IMR-90 (cell line): ENCODE data around the gene PARVB. TPM values are rescaled to one million over a fixed set of nuclear protein-coding genes. Genes with fewer than 3 reads are reported as not detected.
A peak's percentile ranks its signal among the peaks of the same experiment; 100 is the strongest.

Experiments used
- ATAC-seq: fragments of 200-7000 bp; cut with Tn5 transposase; 2 replicates; pipeline ENCODE4 v1.9.1; 2020; ENCODE audit warnings: low read depth, mild to moderate bottlenecking, moderate library complexity
- BruUV-seq: library from RNA; stranded (reverse); fragments of 400-500 nt; replicated peaks from 2 replicates; lab custom pipeline; 2021; lab: Mats Ljungman, UMichigan
- CTCF ChIA-PET: fragments of 300-600 bp; formaldehyde crosslinking; extraction: SDS; loops from one replicate; lab custom pipeline; 2021; ENCODE audit warnings: antibody characterized with exemption; lab: Yijun Ruan, JAX
- POLR2A ChIA-PET: fragments of 300-600 bp; sonication (Branson Sonifier 250); formaldehyde crosslinking; loops from one replicate; lab custom pipeline; 2022; ENCODE audit warnings: antibody characterized with exemption; ENCODE audit not compliant: unreplicated experiment; lab: Charles Lee
- DNase-seq: peaks from one replicate; pipeline ENCODE4 v3.0.0; 2013
- H2AFZ ChIP-seq: replicated peaks from 2 replicates; pipeline ENCODE3; 2013; ENCODE audit warnings: low read length, mild to moderate bottlenecking; ENCODE audit not compliant: poor library complexity
- H2AK5ac ChIP-seq: 2 replicates; pipeline ENCODE4 v1.6.1; 2013; ENCODE audit warnings: low read depth, low read length, inconsistent platforms
- H2AK9ac ChIP-seq: replicated peaks from 2 replicates; pipeline ENCODE3; 2013; ENCODE audit warnings: mild to moderate bottlenecking, low read depth, low read length, moderate library complexity; ENCODE audit not compliant: poor library complexity
- H2BK120ac ChIP-seq: 2 replicates; pipeline ENCODE4 v1.6.1; 2013; ENCODE audit warnings: low read depth, low read length, inconsistent platforms
- H2BK15ac ChIP-seq: 3 replicates; pipeline ENCODE4 v1.6.1; 2013; ENCODE audit warnings: low read depth, low read length, inconsistent platforms
- H2BK20ac ChIP-seq: 2 replicates; pipeline ENCODE4 v1.6.1; 2013; ENCODE audit warnings: low read depth, mild to moderate bottlenecking, inconsistent platforms, low read length, moderate library complexity
- H2BK5ac ChIP-seq: 2 replicates; pipeline ENCODE4 v1.6.1; 2013; ENCODE audit warnings: mild to moderate bottlenecking, low read depth, low read length, inconsistent platforms; ENCODE audit not compliant: poor library complexity, severe bottlenecking
- H3K14ac ChIP-seq: replicated peaks from 2 replicates; pipeline ENCODE4 v1.6.1; 2013; ENCODE audit warnings: low read depth, low read length, inconsistent platforms
- H3K18ac ChIP-seq: 2 replicates; pipeline ENCODE4 v1.6.1; 2013; ENCODE audit warnings: low read depth, low read length, control low read depth
- H3K23ac ChIP-seq: 2 replicates; pipeline ENCODE4 v1.6.1; 2013; ENCODE audit warnings: low read depth, low read length, inconsistent platforms
- H3K27ac ChIP-seq: 2 replicates; pipeline ENCODE4 v1.5.1; 2013; ENCODE audit warnings: mild to moderate bottlenecking, control low read depth, low read length; ENCODE audit not compliant: insufficient read depth
- H3K27me3 ChIP-seq: 2 replicates; pipeline ENCODE4 v1.6.1; 2013; ENCODE audit warnings: low read length; ENCODE audit not compliant: control insufficient read depth, insufficient read depth
- H3K36me3 ChIP-seq: 2 replicates; pipeline ENCODE4 v1.6.1; 2013; ENCODE audit warnings: low read length, mixed read lengths; ENCODE audit not compliant: control insufficient read depth, insufficient read depth
- H3K4ac ChIP-seq: 2 replicates; pipeline ENCODE4 v1.6.1; 2013; ENCODE audit warnings: low read depth, low read length, inconsistent platforms
- H3K4me1 ChIP-seq: 2 replicates; pipeline ENCODE4 v1.6.1; 2013; ENCODE audit warnings: low read length, mixed read lengths; ENCODE audit not compliant: control insufficient read depth, insufficient read depth
- H3K4me2 ChIP-seq: 2 replicates; pipeline ENCODE4 v1.6.1; 2013; ENCODE audit warnings: low read depth, mild to moderate bottlenecking, control low read depth, low read length, moderate library complexity
- H3K4me3 ChIP-seq: 2 replicates; pipeline ENCODE4 v1.5.1; 2013; ENCODE audit warnings: low read depth, mild to moderate bottlenecking, control low read depth, low read length, moderate library complexity; ENCODE audit not compliant: insufficient read depth
- H3K56ac ChIP-seq: 2 replicates; pipeline ENCODE4 v1.6.1; 2013; ENCODE audit warnings: low read length, inconsistent platforms; ENCODE audit not compliant: insufficient read depth; ENCODE audit errors: extremely low read depth
- H3K79me1 ChIP-seq, 2 experiments: 2 replicates each; pipeline ENCODE4 v1.6.1; 2013; ENCODE audit warnings: low read length in 2 of 2, inconsistent platforms in 1 of 2, low read depth in 1 of 2
- H3K9ac ChIP-seq: 2 replicates; pipeline ENCODE4 v1.6.1; 2013; ENCODE audit warnings: low read depth, low read length, control low read depth
- H3K9me1 ChIP-seq: 2 replicates; pipeline ENCODE4 v1.6.1; 2013; ENCODE audit warnings: low read length, inconsistent platforms; ENCODE audit not compliant: insufficient read depth
- H3K9me3 ChIP-seq: 2 replicates; pipeline ENCODE4 v1.6.1; 2013; ENCODE audit warnings: low read length; ENCODE audit not compliant: control insufficient read depth, insufficient read depth
- H4K20me1 ChIP-seq: 2 replicates; pipeline ENCODE4 v1.6.1; 2013; ENCODE audit warnings: low read length, inconsistent platforms; ENCODE audit not compliant: insufficient read depth
- H4K5ac ChIP-seq: 2 replicates; pipeline ENCODE4 v1.6.1; 2013; ENCODE audit warnings: mild to moderate bottlenecking, low read depth, low read length, control low read depth
- H4K8ac ChIP-seq, 2 experiments: 2 replicates each; pipeline ENCODE4 v1.6.1; 2013; ENCODE audit warnings: low read depth in 2 of 2, low read length in 2 of 2, control low read depth in 1 of 2, inconsistent platforms in 1 of 2
- H4K91ac ChIP-seq: 2 replicates; pipeline ENCODE4 v1.6.1; 2013; ENCODE audit warnings: low read depth, low read length, inconsistent platforms; ENCODE audit not compliant: insufficient read depth
- BHLHE40 ChIP-seq: fragments of 150-350 bp; IDR thresholded peaks from 2 replicates; pipeline ENCODE4 v1.6.1; 2016; ENCODE audit warnings: mild to moderate bottlenecking, low read depth, low read length
- CEBPB ChIP-seq: IDR thresholded peaks from 2 replicates; pipeline ENCODE4 v1.6.1; 2012; ENCODE audit warnings: low read depth, low read length, improper control_type of control experiment
- FOS ChIP-seq: fragments of 150-350 bp; IDR thresholded peaks from 2 replicates; pipeline ENCODE4 v1.6.1; 2016; ENCODE audit warnings: low read depth, low read length
- MAZ ChIP-seq: IDR thresholded peaks from 2 replicates; pipeline ENCODE4 v1.6.1; 2012; ENCODE audit warnings: low read depth, mild to moderate bottlenecking, low read length, improper control_type of control experiment, moderate library complexity, borderline replicate concordance
- MXI1 ChIP-seq: IDR thresholded peaks from 2 replicates; pipeline ENCODE4 v1.6.1; 2012; ENCODE audit warnings: low read depth, mild to moderate bottlenecking, low read length, moderate library complexity, borderline replicate concordance
- NFE2L2 ChIP-seq: fragments of 150-350 bp; IDR thresholded peaks from 2 replicates; pipeline ENCODE4 v1.6.1; 2016; ENCODE audit warnings: low read depth, mild to moderate bottlenecking, low read length
- RAD21 ChIP-seq: IDR thresholded peaks from 2 replicates; pipeline ENCODE4 v1.6.1; 2012; ENCODE audit warnings: low read length, improper control_type of control experiment
- RCOR1 ChIP-seq: IDR thresholded peaks from 2 replicates; pipeline ENCODE4 v1.6.1; 2012; ENCODE audit warnings: mild to moderate bottlenecking, low read length, improper control_type of control experiment; ENCODE audit not compliant: insufficient replicate concordance
- RFX5 ChIP-seq: IDR thresholded peaks from 2 replicates; pipeline ENCODE4 v1.8.0; 2012; ENCODE audit warnings: low read depth, mild to moderate bottlenecking, low read length, moderate library complexity
- SMC3 ChIP-seq: fragments of 150-350 bp; IDR thresholded peaks from 2 replicates; pipeline ENCODE4 v1.6.1; 2016; ENCODE audit warnings: low read depth, mild to moderate bottlenecking, antibody characterized with exemption, low read length, moderate library complexity
- WGBS, 2 experiments: methylation state at CpG; one replicate each; pipeline versions ENCODE4 v1.1.5 to v1.1.7; 2013; ENCODE audit warnings: missing lambda C conversion rate in 2 of 2; ENCODE audit not compliant: insufficient read length in 1 of 2; ENCODE audit errors: extremely low coverage in 2 of 2; 5-methylcytosine and 5-hydroxymethylcytosine counted together
- dilution Hi-C: fragments of 300-500 bp; cut with HindIII; formaldehyde crosslinking; loops from one replicate; pipeline ENCODE4 v1.14.3; 2018; ENCODE audit warnings: low sequenced_read_pairs; ENCODE audit not compliant: unreplicated experiment
- in situ Hi-C: fragments of 300-500 bp; cut with MboI; formaldehyde crosslinking; loops from 3 replicates; pipeline ENCODE4 v1.14.3; 2019; ENCODE audit warnings: low sequenced_read_pairs, inconsistent platforms, mixed read lengths
- intact Hi-C: fragments of 100-400 bp; cut with micrococcal nuclease; formaldehyde crosslinking; loops from 2 replicates; pipeline ENCODE4 v1.10.0; 2022
- polyA plus RNA-seq, 3 experiments: library from polyadenylated mRNA; depleted of rRNA; stranded (reverse); fragments of >200 nt; gene quantifications; 2 replicates each; pipeline ENCODE4 v1.2.3, GENCODE V29; 2012; ENCODE audit warnings: low replicate concordance in 1 of 3
- total RNA-seq: library from RNA; depleted of rRNA; stranded (reverse); fragments of >200 nt; gene quantifications from 2 replicates; pipeline ENCODE4 v1.2.3, GENCODE V29; 2012
- TF ChIP-seq, protein P1 (sequence below): fragments of 150-350 bp; IDR thresholded peaks from 2 replicates; pipeline ENCODE4 v1.6.1; 2017; ENCODE audit warnings: mild to moderate bottlenecking, antibody characterized with exemption, low read length, low read depth

The PARVB gene
- total and polyA plus RNA-seq, 2 of the 4 experiments (the other 2 are of a cell fraction), result 44.3 to 53.9 TPM

DNA sequence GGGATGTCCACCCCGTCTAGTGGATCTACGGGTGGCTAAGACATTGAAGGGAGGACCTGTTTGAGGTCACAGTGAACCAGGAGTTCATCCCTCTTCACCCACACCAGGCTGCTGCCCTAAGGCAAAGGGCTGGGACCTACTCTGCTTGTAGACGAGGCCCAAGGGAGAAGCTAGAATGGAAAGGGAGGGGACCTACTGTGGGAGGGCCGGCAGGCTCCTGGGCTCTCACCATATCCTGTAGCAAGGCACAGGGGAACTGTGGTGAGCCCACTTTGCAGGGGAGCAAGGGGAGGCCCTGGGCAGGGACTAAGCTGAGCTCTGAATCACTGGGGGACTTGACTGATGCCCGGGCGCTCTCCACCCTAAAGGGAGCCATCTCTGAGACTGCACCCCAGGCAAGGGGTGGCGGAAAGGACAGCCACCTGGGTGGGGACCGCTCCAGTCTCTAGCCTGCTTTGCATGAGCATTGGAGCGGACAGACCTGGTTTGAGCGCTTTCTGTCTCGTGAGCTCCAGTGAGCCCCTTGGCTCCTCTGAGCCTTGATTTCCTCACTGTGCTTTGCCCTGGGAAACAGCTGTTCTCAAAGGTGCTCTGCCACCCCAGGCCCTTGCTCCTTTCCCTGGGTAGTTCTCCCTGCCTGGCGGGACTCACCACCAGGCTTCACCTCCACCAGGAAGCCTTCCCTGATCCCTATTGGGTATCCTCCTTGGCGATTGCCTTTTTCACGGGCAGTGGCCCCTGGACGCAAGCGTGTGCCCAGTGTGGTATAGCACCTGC is 180.8 kb downstream of the PARVB start:
- ATAC-seq (no peak), DNase-seq (no peak)
- TF ChIP-seq RFX5 (no peak), RCOR1 (no peak), MAZ (no peak), FOS (no peak), NFE2L2 (no peak), CEBPB (no peak), RAD21 (no peak), SMC3 (no peak), BHLHE40 (no peak), MXI1 (no peak)
- TF ChIP-seq, protein P1, sequence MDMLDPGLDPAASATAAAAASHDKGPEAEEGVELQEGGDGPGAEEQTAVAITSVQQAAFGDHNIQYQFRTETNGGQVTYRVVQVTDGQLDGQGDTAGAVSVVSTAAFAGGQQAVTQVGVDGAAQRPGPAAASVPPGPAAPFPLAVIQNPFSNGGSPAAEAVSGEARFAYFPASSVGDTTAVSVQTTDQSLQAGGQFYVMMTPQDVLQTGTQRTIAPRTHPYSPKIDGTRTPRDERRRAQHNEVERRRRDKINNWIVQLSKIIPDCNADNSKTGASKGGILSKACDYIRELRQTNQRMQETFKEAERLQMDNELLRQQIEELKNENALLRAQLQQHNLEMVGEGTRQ, result no peak
- Histone ChIP-seq H3K4me3 (no peak overlapping the region), H2BK120ac (no peak overlapping the region), H3K9me3 (peaks cover 3% of the 10 kb centered on the region; the same call in 1 of the 2 replicates), H3K4me1 (peaks cover 20% of the 10 kb centered on the region), H3K9ac (no peak overlapping the region), H3K9me1 (peaks cover 10% of the 10 kb centered on the region), H2AK5ac (0 out of 2 replicates have a peak overlapping the region, but pooled peaks have one; percentile 18), H3K4ac (no peak overlapping the region), H3K4me2 (no peak overlapping the region), H3K79me1 (no peaks in the 10 kb centered on the region), H3K27me3 (no peaks in the 10 kb centered on the region; the same call in 1 of the 2 replicates), H2AK9ac (no peak overlapping the region), H3K14ac (no peak overlapping the region), H4K5ac (no peak overlapping the region), H4K20me1 (no peaks in the 10 kb centered on the region), H2BK20ac (no peak overlapping the region), H3K18ac (no peak overlapping the region), H3K56ac (no peak overlapping the region), H3K23ac (no peak overlapping the region), H3K36me3 (no peaks in the 10 kb centered on the region), H4K91ac (no peak overlapping the region), H2BK5ac (no peak overlapping the region), H2BK15ac (no peak overlapping the region), H3K27ac (no peak overlapping the region), H2AFZ (no peak overlapping the region), H4K8ac (no peak overlapping the region)
- in situ Hi-C loops (no loop called here), dilution Hi-C loops (no loop called here), intact Hi-C loops (no loop called here)
- ChIA-PET CTCF (no interaction called here), POLR2A (no interaction called here)
- 66% methylated on average over 6 of the region's 16 CpGs; no CpG with 5 or more reads in 1 of the 2 experiments for WGBS, 2 experiments
- BruUV-seq, result no TSS peak
